Body of pancreas (tissue), 4 donors: ENCODE measurements around the gene ARID5A. TPM values are rescaled to one million over a fixed set of nuclear protein-coding genes. Genes with fewer than 3 reads are reported as not detected.

ENCODE experiments used
- ATAC-seq: fragments of 150-250 bp; one replicate; pipeline ENCODE4 v1.9.1; 2016
- DNase-seq, 4 donors: peaks; one replicate each; pipeline ENCODE4 v3.0.0-alpha.2; 2019
- H3K27ac ChIP-seq, 4 donors: fragments of 200-600 bp; sonication (generic); 1 replicate in 3 of 4; 2 replicates in 1 of 4; pipeline versions ENCODE4 v1.5.1 to v1.6.1; 2016 to 2019; ENCODE audit warnings: mild to moderate bottlenecking in 1 of 4, mixed read lengths in 1 of 4, moderate library complexity in 1 of 4
- H3K27me3 ChIP-seq, 2 donors: fragments of 200-600 bp; sonication (generic); one replicate each; pipeline ENCODE4 v1.6.0; 2016; ENCODE audit warnings: mild to moderate bottlenecking in 1 of 2
- H3K36me3 ChIP-seq, 2 donors: fragments of 200-600 bp; sonication (generic); replicated peaks in 1 of 2; 2 replicates each; pipeline ENCODE4 v1.5.1; 2016; ENCODE audit warnings: low read depth in 2 of 2; ENCODE audit not compliant: insufficient read depth in 1 of 2
- H3K4me1 ChIP-seq: fragments of 200-600 bp; sonication (generic); one replicate; pipeline ENCODE4 v1.6.0; 2016
- H3K4me3 ChIP-seq, 2 donors: fragments of 200-600 bp; sonication (generic); 1 replicate in 1 of 2; 2 replicates in 1 of 2; pipeline ENCODE4 v1.5.1; 2016 to 2019
- H3K9me3 ChIP-seq, 3 donors: fragments of 200-600 bp; sonication (generic); 1 replicate in 2 of 3; 2 replicates in 1 of 3; pipeline ENCODE4 v1.5.1; 2016
- POLR2A ChIP-seq, 3 donors: fragments of 450-650 bp; IDR thresholded peaks; one replicate each; pipeline ENCODE4 v1.6.1; 2016; ENCODE audit warnings: antibody characterized with exemption in 3 of 3, mild to moderate bottlenecking in 2 of 3
- WGBS, 2 donors: methylation state at CpG; one replicate each; pipeline ENCODE4 v1.1.5; 2017; 5-methylcytosine and 5-hydroxymethylcytosine counted together
- intact Hi-C: fragments of 100-400 bp; cut with DNase I; formaldehyde crosslinking; loops from one replicate; pipeline ENCODE4 v1.15.1; 2023
- total RNA-seq, 2 donors: library from RNA; depleted of rRNA; stranded (reverse); fragments of >200 nt; gene quantifications; one replicate each; pipeline ENCODE4 v1.1.0, GENCODE V29; 2016
- TF ChIP-seq, protein P1 (sequence below), 7 experiments: fragments of 450-650 bp in 4 of 7; fragments of 200-600 bp in 3 of 7; sonication (generic) in 3 of 7; IDR thresholded peaks; one replicate each; pipeline ENCODE4 v1.5.1; 2016 to 2019; ENCODE audit warnings: antibody characterized with exemption in 7 of 7

The ARID5A gene
- total RNA-seq, 2 donors from 2014 or later = 8.9 to 9.6 TPM

DNA sequence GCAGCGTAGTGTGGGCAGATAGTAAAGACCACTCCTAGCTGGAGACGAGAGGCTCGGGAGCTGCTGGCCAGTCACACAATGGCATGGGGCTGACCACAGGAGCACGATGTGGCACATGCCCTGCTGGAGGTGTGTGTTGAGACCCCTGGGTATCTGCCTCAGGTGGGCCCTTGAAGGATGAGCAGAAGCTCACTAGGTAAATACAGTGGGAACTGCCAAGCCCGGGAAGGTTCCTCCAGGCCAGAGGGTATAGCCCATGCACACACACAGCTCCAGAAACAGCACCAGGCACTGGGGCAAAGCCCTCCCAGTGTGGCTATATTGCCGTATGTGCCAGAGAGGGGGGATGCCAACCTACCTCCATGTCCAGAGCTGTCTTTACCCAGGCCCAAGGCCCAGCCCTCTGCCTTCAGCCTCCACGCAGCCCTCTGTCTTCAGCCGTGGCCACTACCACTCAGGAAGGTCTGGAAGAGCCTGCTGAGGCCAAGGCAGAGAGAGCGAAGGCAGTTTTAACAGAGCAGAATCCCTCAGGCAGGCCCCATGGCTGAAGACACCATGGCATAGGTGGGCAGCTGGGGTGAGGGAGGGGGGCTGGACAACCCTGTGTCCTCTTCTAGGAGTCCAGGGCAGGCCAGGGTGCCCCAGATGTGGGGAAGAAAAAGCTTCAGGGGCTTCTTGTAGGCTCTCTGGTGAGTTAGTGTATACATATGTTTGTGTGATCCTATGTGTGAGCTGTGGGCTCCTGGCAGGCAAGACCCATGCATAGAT, 7.0 kb upstream of the ARID5A start:
- no peak overlapping the region for H3K27ac ChIP-seq
- H3K36me3 ChIP-seq = no peaks in the 10 kb centered on the region
- H3K4me1 ChIP-seq = peaks cover 18% of the 10 kb centered on the region
- TF ChIP-seq POLR2A (IDR thresholded peaks at IDR 0.05) = no peak
- TF ChIP-seq, protein P1, sequence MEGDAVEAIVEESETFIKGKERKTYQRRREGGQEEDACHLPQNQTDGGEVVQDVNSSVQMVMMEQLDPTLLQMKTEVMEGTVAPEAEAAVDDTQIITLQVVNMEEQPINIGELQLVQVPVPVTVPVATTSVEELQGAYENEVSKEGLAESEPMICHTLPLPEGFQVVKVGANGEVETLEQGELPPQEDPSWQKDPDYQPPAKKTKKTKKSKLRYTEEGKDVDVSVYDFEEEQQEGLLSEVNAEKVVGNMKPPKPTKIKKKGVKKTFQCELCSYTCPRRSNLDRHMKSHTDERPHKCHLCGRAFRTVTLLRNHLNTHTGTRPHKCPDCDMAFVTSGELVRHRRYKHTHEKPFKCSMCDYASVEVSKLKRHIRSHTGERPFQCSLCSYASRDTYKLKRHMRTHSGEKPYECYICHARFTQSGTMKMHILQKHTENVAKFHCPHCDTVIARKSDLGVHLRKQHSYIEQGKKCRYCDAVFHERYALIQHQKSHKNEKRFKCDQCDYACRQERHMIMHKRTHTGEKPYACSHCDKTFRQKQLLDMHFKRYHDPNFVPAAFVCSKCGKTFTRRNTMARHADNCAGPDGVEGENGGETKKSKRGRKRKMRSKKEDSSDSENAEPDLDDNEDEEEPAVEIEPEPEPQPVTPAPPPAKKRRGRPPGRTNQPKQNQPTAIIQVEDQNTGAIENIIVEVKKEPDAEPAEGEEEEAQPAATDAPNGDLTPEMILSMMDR (IDR thresholded peaks at IDR 0.05) = no peak
- intact Hi-C loops = no loop called here
- DNase-seq (no peak), ATAC-seq (no peak)
- H3K4me3 ChIP-seq = no peak overlapping the region
- H3K9me3 ChIP-seq = no peaks in the 10 kb centered on the region
- 76 to 78% methylated on average over 5 to 9 of the region's 9 CpGs for WGBS, 2 donors
- no peaks in the 10 kb centered on the region for H3K27me3 ChIP-seq

- no peak for DNase-seq
- H3K4me1 ChIP-seq = peaks cover 18% of the 10 kb centered on the region
- no peak overlapping the region for H3K27ac ChIP-seq
- no peaks in the 10 kb centered on the region for H3K9me3 ChIP-seq
- no peak for TF ChIP-seq POLR2A (IDR thresholded peaks at IDR 0.05)
- TF ChIP-seq, protein P1 (IDR thresholded peaks at IDR 0.05) = no peak
- ATAC-seq = no peak
- no peaks in the 10 kb centered on the region for H3K36me3 ChIP-seq
- H3K27me3 ChIP-seq = no peaks in the 10 kb centered on the region
- intact Hi-C loops = no loop called here
- no peak overlapping the region for H3K4me3 ChIP-seq
- 50 to 65% methylated on average over 6 of the region's 6 CpGs for WGBS, 2 donors
These were observed 6.5 kb upstream of the ARID5A start for GRCh38 chr2:96530144-96530430.

GRCh38 chr2:96530474-96531357, 5.8 kb upstream of the ARID5A start:
- H3K9me3 ChIP-seq = no peaks in the 10 kb centered on the region
- no peaks in the 10 kb centered on the region for H3K36me3 ChIP-seq
- ATAC-seq = no peak
- H3K27ac ChIP-seq = no peak overlapping the region
- no peak overlapping the region for H3K4me3 ChIP-seq
- DNase-seq = no peak
- WGBS, 2 donors = 81 to 87% methylated on average over 13 to 16 of the region's 16 CpGs
- TF ChIP-seq POLR2A (IDR thresholded peaks at IDR 0.05) = no peak
- TF ChIP-seq, protein P1 (IDR thresholded peaks at IDR 0.05) = no peak
- H3K27me3 ChIP-seq = no peaks in the 10 kb centered on the region
- peaks cover 18% of the 10 kb centered on the region for H3K4me1 ChIP-seq
- intact Hi-C loops = no loop called here

DNA sequence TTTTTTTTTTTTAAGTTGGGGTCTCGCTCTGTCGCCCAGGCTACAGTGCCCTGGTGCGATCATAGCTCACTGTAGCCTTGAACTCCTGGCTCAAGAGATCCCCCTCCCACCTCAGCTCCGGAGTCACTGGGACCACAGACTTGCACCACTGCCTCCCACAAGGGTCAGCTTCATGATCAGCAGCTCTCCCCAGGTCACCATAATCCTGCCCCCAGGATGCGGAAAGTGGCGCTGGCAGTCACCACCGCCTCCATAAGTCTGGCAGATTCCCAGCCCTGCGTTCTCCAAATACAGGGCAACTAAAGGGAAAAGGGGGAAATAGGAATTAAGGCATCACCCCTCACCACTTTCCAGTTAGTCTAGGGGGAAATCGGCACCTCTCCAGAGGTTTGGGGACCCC, 5.2 kb upstream of the ARID5A start:
- intact Hi-C loops = no loop called here
- H3K4me1 ChIP-seq = peaks cover 18% of the 10 kb centered on the region
- H3K9me3 ChIP-seq = no peaks in the 10 kb centered on the region
- H3K27me3 ChIP-seq = no peaks in the 10 kb centered on the region
- DNase-seq (no peak), ATAC-seq (no peak)
- WGBS, 2 donors = 86 to 87% methylated on average over 9 of the region's 9 CpGs
- TF ChIP-seq, protein P1 (IDR thresholded peaks at IDR 0.05) = no peak
- TF ChIP-seq POLR2A (IDR thresholded peaks at IDR 0.05) = no peak
- H3K36me3 ChIP-seq = no peaks in the 10 kb centered on the region
- H3K4me3 ChIP-seq = no peak overlapping the region
- peak overlapping the region in 2 of 4 donors; percentile 59 to 68 for H3K27ac ChIP-seq
